ENCODE measurements around the gene DOCK1.

The DOCK1 gene

DNA sequence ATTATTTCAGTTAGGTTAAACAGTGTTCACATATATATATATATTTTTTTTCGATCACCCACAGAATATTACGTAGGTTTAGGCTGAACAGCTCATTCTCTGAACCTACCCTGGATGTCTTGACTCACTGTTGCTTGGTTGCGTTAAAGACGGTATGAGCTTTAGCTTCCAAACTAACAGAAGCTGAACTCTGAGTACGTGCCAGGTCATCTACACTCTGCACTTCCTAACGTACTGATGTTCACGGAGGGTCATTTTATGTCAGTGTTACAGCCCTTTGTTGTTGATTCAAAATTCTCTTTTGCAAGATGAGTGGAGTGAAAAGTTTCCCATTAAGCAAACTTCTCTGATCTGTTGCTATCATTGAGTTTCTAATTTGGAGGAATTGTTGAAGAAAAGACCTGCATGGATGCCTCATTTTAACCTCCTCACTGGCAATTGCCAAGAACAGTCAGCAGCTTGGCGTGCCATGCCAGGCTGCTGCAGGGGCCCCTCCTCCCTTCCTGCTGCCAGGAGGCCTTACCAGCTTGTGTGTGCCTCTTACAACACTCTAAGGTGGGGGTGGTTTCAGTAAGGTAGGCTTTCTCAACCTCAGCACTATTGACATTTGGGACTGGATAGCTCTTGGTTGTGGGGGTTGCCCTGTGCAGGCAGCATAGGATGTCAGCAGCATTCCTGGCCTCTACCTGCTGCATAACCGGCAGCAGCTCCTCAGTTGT, 246.9 kb downstream of the DOCK1 start:
- DNase-seq (ENCODE audit: low read depth) = peak; percentile 52
- H3K4me3 ChIP-seq (ENCODE audit: low read depth, low read length) = no peak overlapping the region

DNA sequence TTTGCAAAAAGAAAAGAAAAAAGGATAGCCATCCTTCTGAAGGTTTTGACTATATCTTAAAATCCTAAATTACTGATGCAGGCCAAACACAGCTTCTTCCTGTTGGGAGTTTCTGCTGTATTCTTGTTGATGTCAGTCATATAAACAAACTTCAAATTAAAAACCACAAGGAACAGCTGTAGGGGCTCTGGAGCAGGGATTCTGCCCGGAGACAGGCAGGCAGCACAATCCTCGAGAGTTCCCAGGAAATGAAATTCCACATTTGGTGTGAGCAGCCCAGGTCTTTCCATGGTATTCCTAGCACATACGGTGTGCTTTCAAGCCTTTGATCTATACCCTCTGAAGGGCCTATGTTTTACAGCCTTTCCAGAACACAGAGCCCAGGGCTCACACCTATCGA, 248.0 kb downstream of the DOCK1 start:
- DNase-seq (ENCODE audit: low read depth) = peak; percentile 38
- TF ChIP-seq, protein P1, sequence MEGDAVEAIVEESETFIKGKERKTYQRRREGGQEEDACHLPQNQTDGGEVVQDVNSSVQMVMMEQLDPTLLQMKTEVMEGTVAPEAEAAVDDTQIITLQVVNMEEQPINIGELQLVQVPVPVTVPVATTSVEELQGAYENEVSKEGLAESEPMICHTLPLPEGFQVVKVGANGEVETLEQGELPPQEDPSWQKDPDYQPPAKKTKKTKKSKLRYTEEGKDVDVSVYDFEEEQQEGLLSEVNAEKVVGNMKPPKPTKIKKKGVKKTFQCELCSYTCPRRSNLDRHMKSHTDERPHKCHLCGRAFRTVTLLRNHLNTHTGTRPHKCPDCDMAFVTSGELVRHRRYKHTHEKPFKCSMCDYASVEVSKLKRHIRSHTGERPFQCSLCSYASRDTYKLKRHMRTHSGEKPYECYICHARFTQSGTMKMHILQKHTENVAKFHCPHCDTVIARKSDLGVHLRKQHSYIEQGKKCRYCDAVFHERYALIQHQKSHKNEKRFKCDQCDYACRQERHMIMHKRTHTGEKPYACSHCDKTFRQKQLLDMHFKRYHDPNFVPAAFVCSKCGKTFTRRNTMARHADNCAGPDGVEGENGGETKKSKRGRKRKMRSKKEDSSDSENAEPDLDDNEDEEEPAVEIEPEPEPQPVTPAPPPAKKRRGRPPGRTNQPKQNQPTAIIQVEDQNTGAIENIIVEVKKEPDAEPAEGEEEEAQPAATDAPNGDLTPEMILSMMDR (conservative IDR thresholded peaks at IDR 0.05; ENCODE audit: low read depth, low read length) = no peak
- H3K4me3 ChIP-seq (ENCODE audit: low read depth, low read length) = no peak overlapping the region

More for the DNA sequence above, 246.9 kb downstream of the DOCK1 start:
- TF ChIP-seq, protein P1 (conservative IDR thresholded peaks at IDR 0.05; ENCODE audit: low read depth, low read length) = no peak

DNA sequence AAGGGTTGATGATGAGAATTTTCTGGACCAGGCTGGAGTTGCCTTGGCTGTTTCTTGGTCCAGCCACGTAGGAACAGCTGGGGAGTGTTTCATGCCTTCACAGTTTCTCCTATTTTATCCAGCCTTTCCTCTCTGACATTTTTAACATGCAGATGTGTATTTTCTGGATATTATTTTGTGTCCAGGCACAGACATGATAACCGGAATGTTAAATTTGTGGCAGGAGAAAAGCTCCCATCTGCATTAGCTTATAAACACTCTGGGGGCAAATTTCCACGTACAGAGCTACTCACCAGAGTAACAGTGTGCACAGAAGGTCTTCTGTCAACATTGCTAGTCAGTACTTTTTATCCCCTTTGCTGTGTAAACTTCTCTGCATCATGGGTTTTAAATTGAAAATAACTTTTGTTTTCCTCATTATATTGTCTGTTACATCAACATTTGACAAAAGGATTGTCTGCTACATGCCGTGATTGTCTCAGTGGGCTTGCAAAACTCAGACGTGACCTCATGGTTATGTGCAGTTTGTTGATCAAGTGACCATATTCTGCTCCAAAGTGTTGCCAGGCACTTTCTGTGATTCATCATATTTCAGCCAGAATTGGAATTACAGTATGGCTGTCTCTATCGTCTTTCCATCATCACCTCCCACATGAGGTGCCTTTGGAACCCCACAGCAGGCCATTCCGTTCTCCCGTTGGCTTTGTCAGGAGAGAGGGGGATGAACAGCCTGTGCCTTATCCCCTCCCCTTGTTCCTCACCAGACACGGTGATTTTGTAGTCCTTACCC, 249.8 kb downstream of the DOCK1 start:
- DNase-seq (ENCODE audit: low read depth) = peak; percentile 57
- TF ChIP-seq, protein P1 (conservative IDR thresholded peaks at IDR 0.05; ENCODE audit: low read depth, low read length) = no peak

DNA sequence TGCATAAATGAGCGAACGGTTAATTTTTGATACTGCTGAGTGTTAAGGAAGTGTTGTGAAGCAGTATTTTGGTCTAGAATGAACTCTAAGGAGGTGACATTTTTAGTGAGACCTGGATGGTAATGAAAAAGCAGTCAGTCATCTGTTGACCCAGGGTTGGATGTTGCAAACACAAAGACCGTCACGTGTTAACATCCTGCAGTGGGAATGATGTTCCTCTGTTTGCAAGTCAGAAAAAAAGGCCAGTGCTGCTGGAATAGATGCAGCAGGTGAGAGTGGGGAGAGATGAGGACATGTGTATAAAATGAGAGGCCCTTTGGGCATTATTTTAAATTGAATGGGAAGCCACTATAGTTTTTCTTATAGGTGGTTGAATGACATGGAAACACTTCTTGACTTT, 251.9 kb downstream of the DOCK1 start:
- no peak overlapping the region for H3K4me3 ChIP-seq (ENCODE audit: low read depth, low read length)
- no peak for DNase-seq (ENCODE audit: low read depth)
- TF ChIP-seq, protein P1 (conservative IDR thresholded peaks at IDR 0.05; ENCODE audit: low read depth, low read length) = no peak

More for the DNA sequence above, 249.8 kb downstream of the DOCK1 start:
- no peak overlapping the region for H3K4me3 ChIP-seq (ENCODE audit: low read depth, low read length)

DNA sequence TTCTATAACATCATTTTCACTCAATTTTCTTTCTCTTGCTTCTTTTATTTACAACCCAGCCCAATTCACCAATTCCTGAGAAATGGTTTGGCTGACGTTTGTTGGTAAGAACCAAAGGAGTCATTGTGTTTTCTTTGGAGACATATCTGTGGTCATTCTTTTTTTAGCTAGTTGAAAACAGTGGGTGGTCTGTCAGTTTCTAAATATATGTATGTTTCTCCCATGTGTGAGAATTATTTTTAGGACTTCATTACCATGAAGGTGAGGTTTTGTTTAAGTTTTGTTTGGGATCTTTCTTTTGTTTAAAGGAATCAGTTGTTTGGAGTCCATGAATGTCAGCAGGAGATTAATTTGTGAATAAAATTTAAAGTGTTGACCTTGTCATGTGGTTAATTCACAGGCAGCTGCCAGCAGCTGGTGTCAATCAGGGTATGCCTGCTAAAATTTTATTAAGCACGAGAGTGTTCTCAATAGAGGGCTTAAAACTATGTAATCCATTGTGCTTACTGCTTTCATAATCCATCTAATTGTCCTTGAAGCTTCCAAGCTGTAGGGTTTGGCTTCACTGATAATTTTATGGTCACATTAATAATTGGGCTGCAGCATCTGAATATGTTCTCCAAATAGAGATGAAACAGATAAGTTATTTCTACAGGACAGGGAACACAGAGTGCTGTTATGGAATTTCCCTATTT, 252.4 kb downstream of the DOCK1 start:
- DNase-seq (ENCODE audit: low read depth) = peak; percentile 65
- H3K4me3 ChIP-seq (ENCODE audit: low read depth, low read length) = no peak overlapping the region

DNA sequence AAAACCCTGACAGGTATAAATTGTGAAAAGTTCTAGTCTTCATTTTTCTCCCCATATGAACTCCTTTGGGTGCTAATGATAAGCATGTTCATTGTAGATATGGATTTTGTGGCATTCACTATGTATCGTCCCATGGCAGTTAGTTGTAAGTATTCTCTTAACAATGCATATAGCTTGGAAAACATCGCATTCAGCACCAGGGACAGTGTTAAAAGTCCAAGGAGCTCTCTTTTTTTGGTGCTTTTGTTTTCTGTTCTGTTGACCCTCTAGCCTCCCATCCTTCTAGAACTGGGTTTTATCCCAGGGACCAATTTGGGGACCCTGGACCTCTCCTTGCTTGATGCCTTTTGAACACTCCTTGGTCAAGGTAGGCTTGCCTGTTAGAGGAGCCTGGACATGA, 253.4 kb downstream of the DOCK1 start:
- TF ChIP-seq, protein P1 (conservative IDR thresholded peaks at IDR 0.05; ENCODE audit: low read depth, low read length) = no peak
- H3K4me3 ChIP-seq (ENCODE audit: low read depth, low read length) = no peak overlapping the region
- no peak for DNase-seq (ENCODE audit: low read depth)

More for the DNA sequence above, 252.4 kb downstream of the DOCK1 start:
- TF ChIP-seq, protein P1 (conservative IDR thresholded peaks at IDR 0.05; ENCODE audit: low read depth, low read length) = no peak

Measured in choroid plexus epithelial cell (primary cell).